ENCODE measurements around the gene TBX19.

The TBX19 gene

DNA sequence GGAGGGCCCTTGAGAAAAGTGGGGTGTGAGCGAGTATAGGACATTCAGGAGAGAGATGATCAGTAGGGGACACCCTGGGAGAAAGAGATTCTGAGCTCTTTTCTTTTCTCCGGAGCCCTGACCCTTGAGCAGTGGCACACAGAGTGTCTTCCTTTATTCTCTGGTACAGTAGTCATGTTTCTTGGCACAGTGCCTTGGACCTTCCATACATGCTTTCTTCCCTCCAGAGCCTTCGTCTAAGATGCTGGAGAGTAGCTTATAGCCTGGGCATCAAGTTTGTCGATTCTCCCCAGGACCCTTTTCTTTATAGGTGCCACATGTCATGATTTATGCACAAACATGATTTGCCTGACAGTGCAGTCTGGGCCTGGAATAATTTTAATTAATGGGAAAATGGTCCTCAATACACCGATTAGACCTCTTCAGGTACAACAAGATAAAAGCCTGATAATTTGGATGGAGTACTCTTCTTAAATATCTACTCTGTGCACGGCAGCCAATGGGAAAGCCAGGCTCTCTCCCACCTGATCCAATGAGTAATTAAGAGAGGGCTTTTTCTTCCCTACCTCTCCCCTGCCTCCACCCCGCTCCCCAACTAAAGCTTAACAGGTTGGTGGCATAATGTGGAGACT, at the start of gene TBX19:
TBX19 (plus strand) TSS at position 582 of the 632 bp plus-strand sequence. CDS start 214 bp downstream, outside the sequence.
- TF ChIP-seq, protein P1, sequence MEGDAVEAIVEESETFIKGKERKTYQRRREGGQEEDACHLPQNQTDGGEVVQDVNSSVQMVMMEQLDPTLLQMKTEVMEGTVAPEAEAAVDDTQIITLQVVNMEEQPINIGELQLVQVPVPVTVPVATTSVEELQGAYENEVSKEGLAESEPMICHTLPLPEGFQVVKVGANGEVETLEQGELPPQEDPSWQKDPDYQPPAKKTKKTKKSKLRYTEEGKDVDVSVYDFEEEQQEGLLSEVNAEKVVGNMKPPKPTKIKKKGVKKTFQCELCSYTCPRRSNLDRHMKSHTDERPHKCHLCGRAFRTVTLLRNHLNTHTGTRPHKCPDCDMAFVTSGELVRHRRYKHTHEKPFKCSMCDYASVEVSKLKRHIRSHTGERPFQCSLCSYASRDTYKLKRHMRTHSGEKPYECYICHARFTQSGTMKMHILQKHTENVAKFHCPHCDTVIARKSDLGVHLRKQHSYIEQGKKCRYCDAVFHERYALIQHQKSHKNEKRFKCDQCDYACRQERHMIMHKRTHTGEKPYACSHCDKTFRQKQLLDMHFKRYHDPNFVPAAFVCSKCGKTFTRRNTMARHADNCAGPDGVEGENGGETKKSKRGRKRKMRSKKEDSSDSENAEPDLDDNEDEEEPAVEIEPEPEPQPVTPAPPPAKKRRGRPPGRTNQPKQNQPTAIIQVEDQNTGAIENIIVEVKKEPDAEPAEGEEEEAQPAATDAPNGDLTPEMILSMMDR (IDR thresholded peaks at IDR 0.05; ENCODE audit: extremely low read depth, insufficient read depth, missing control alignments): no peak
- DNase-seq (ENCODE audit: low spot score): no peak
- in situ Hi-C loops (cut with MboI; ENCODE audit: low pct_unique_long_range_greater_than_20kb, low sequenced_read_pairs, unreplicated experiment): no loop called here

- peak; percentile 61 for DNase-seq (ENCODE audit: low spot score)
- TF ChIP-seq, protein P1 (IDR thresholded peaks at IDR 0.05; ENCODE audit: extremely low read depth, insufficient read depth, missing control alignments): peak; percentile 64
- in situ Hi-C loops (cut with MboI; ENCODE audit: low pct_unique_long_range_greater_than_20kb, low sequenced_read_pairs, unreplicated experiment): no loop called here
These were observed 45.7 kb upstream of the TBX19 start for GRCh38 chr1:168234846-168235547.

DNA sequence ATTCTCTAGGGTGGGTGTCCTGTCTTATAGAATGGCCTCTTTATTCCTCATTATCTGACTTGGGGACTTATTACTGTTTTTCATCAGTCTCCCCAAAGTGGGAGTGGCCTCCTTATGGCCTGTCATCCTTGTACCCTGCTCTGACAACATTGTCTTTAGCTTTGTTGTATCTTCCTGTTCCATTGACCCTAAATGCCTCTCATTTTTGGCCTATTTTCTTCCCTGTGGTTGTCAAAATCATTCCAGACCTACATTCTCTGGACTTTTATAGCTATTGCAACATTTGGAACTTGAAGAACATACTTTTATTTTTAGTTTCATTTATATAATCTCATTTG, 45.2 kb upstream of the TBX19 start:
- in situ Hi-C loops (cut with MboI; ENCODE audit: low pct_unique_long_range_greater_than_20kb, low sequenced_read_pairs, unreplicated experiment): no loop called here
- TF ChIP-seq, protein P1 (IDR thresholded peaks at IDR 0.05; ENCODE audit: extremely low read depth, insufficient read depth, missing control alignments): no peak
- DNase-seq (ENCODE audit: low spot score): no peak

GRCh38 chr1:168235937-168236336, 44.7 kb upstream of the TBX19 start:
- TF ChIP-seq, protein P1 (IDR thresholded peaks at IDR 0.05; ENCODE audit: extremely low read depth, insufficient read depth, missing control alignments): no peak
- in situ Hi-C loops (cut with MboI; ENCODE audit: low pct_unique_long_range_greater_than_20kb, low sequenced_read_pairs, unreplicated experiment): no loop called here
- DNase-seq (ENCODE audit: low spot score): no peak

GRCh38 chr1:168236836-168237611, 43.7 kb upstream of the TBX19 start:
- in situ Hi-C loops (cut with MboI; ENCODE audit: low pct_unique_long_range_greater_than_20kb, low sequenced_read_pairs, unreplicated experiment): no loop called here
- TF ChIP-seq, protein P1 (IDR thresholded peaks at IDR 0.05; ENCODE audit: extremely low read depth, insufficient read depth, missing control alignments): no peak
- DNase-seq (ENCODE audit: low spot score): no peak

- TF ChIP-seq, protein P1 (IDR thresholded peaks at IDR 0.05; ENCODE audit: extremely low read depth, insufficient read depth, missing control alignments): no peak
- in situ Hi-C loops (cut with MboI; ENCODE audit: low pct_unique_long_range_greater_than_20kb, low sequenced_read_pairs, unreplicated experiment): no loop called here
- no peak for DNase-seq (ENCODE audit: low spot score)
These were observed 37.5 kb upstream of the TBX19 start for GRCh38 chr1:168243198-168243597.

Measured in GM13977 (cell line).